ENCODE results near the gene AGXT. TPM values are rescaled to one million over a fixed set of nuclear protein-coding genes. Genes with fewer than 3 reads are reported as not detected.

The AGXT gene
- total RNA-seq, 1 donor from 2014 or later, result not detected

- no peak for TF ChIP-seq CTCF (conservative IDR thresholded peaks at IDR 0.05; ENCODE audit: low read depth, low read length)
- no peak overlapping the region for H3K4me3 ChIP-seq (ENCODE audit: low read depth, low read length)
- DNase-seq (ENCODE audit: low read depth), result no peak
These were observed 47.1 kb downstream of the AGXT start for GRCh38 chr2:240915526-240916341.

GRCh38 chr2:240916571-240917008, 48.0 kb downstream of the AGXT start:
- no peak for TF ChIP-seq CTCF (conservative IDR thresholded peaks at IDR 0.05; ENCODE audit: low read depth, low read length)
- H3K4me3 ChIP-seq (ENCODE audit: low read depth, low read length), result no peak overlapping the region
- no peak for DNase-seq (ENCODE audit: low read depth)

- no peak for TF ChIP-seq CTCF (conservative IDR thresholded peaks at IDR 0.05; ENCODE audit: low read depth, low read length)
- no peak for DNase-seq (ENCODE audit: low read depth)
- no peak overlapping the region for H3K4me3 ChIP-seq (ENCODE audit: low read depth, low read length)
These were observed 48.5 kb downstream of the AGXT start for GRCh38 chr2:240917009-240917683.

GRCh38 chr2:240917684-240918257, 49.1 kb downstream of the AGXT start:
- TF ChIP-seq CTCF (conservative IDR thresholded peaks at IDR 0.05; ENCODE audit: low read depth, low read length), result no peak
- no peak for DNase-seq (ENCODE audit: low read depth)
- H3K4me3 ChIP-seq (ENCODE audit: low read depth, low read length), result no peak overlapping the region

- no peak for TF ChIP-seq CTCF (conservative IDR thresholded peaks at IDR 0.05; ENCODE audit: low read depth, low read length)
- DNase-seq (ENCODE audit: low read depth), result no peak
- no peak overlapping the region for H3K4me3 ChIP-seq (ENCODE audit: low read depth, low read length)
These were observed 49.9 kb downstream of the AGXT start for GRCh38 chr2:240918258-240919091.

- DNase-seq (ENCODE audit: low read depth), result no peak
- no peak for TF ChIP-seq CTCF (conservative IDR thresholded peaks at IDR 0.05; ENCODE audit: low read depth, low read length)
- H3K4me3 ChIP-seq (ENCODE audit: low read depth, low read length), result no peak overlapping the region
These were observed 50.6 kb downstream of the AGXT start for GRCh38 chr2:240919161-240919781.

Measured in epithelial cell of proximal tubule (primary cell).